Calu3 (cell line): Measurements from ENCODE around the gene FXYD4. TPM values are rescaled to one million over a fixed set of nuclear protein-coding genes. Genes with fewer than 3 reads are reported as not detected.

Source experiments
- BruUV-seq: library from RNA; stranded (reverse); fragments of 400-500 nt; replicated peaks from 2 replicates; lab custom pipeline; 2021; lab: Mats Ljungman, UMichigan
- CTCF ChIA-PET: fragments of 300-600 bp; sonication (Branson Sonifier 250); formaldehyde crosslinking; loops from one replicate; lab custom pipeline; 2022; ENCODE audit warnings: antibody characterized with exemption; lab: Charles Lee
- DNase-seq: peaks from one replicate; pipeline ENCODE4 v3.0.0; 2022
- H3K27ac Mint-ChIP-seq: one replicate; pipeline ENCODE4 v1.8.0; 2022; ENCODE audit warnings: mixed read lengths; ENCODE audit not compliant: unreplicated experiment
- H3K27me3 Mint-ChIP-seq: one replicate; pipeline ENCODE4 v1.8.0; 2022; ENCODE audit warnings: mixed read lengths; ENCODE audit not compliant: unreplicated experiment
- H3K36me3 Mint-ChIP-seq: one replicate; pipeline ENCODE4 v1.8.0; 2022; ENCODE audit warnings: mild to moderate bottlenecking, moderate library complexity, mixed read lengths; ENCODE audit not compliant: insufficient read depth, unreplicated experiment
- H3K4me1 Mint-ChIP-seq: one replicate; pipeline ENCODE4 v1.8.0; 2022; ENCODE audit warnings: mild to moderate bottlenecking, low read depth, mixed read lengths; ENCODE audit not compliant: unreplicated experiment
- H3K4me3 Mint-ChIP-seq: one replicate; pipeline ENCODE4 v1.8.0; 2022; ENCODE audit warnings: mild to moderate bottlenecking, low read depth, moderate library complexity, mixed read lengths; ENCODE audit not compliant: unreplicated experiment
- H3K9me3 Mint-ChIP-seq: one replicate; pipeline ENCODE4 v1.8.0; 2022; ENCODE audit warnings: low read depth, mixed read lengths; ENCODE audit not compliant: unreplicated experiment
- CTCF ChIP-seq: fragments of 200-600 bp; IDR thresholded peaks from one replicate; pipeline ENCODE4 v1.8.0; 2022; ENCODE audit warnings: antibody characterized with exemption; ENCODE audit not compliant: unreplicated experiment
- intact Hi-C: fragments of 100-400 bp; cut with micrococcal nuclease; formaldehyde crosslinking; loops from one replicate; pipeline ENCODE4 v1.10.0; 2022; ENCODE audit not compliant: unreplicated experiment
- total RNA-seq: library from RNA; stranded (reverse); gene quantifications from 2 replicates; pipeline ENCODE4 v1.2.3, GENCODE V29; 2022

The FXYD4 gene
- total RNA-seq, 1 experiment from 2014 or later: not detected

GRCh38 chr10:43403911-43404703 lies 32.7 kb downstream of the FXYD4 start:
- CTCF ChIA-PET: interaction anchor here (0.6 to 1.1 kb wide), 3 partner anchors 9 to 199 kb away, joined by 3 to 7 read pairs (median 3); no protein-coding TSS in a partner anchor
- peak; percentile 53 for DNase-seq
- Mint-ChIP-seq H3K4me3 (peak overlapping the region; percentile 76), H3K9me3 (no peaks in the 10 kb centered on the region), H3K4me1 (peaks cover 54% of the 10 kb centered on the region), H3K27me3 (no peaks in the 10 kb centered on the region), H3K36me3 (peaks cover 96% of the 10 kb centered on the region), H3K27ac (peak overlapping the region; percentile 84)
- intact Hi-C loops: no loop called here
- no peak for TF ChIP-seq CTCF
- BruUV-seq: no TSS peak

GRCh38 chr10:43404704-43405084 lies 33.3 kb downstream of the FXYD4 start:
- DNase-seq: no peak
- intact Hi-C loops: no loop called here
- Mint-ChIP-seq H3K4me3 (peak overlapping the region; percentile 76), H3K9me3 (no peaks in the 10 kb centered on the region), H3K4me1 (peaks cover 48% of the 10 kb centered on the region), H3K36me3 (peaks cover 96% of the 10 kb centered on the region), H3K27ac (peak overlapping the region; percentile 84), H3K27me3 (no peaks in the 10 kb centered on the region)
- no TSS peak for BruUV-seq
- CTCF ChIA-PET: no interaction called here
- no peak for TF ChIP-seq CTCF

- Mint-ChIP-seq H3K27me3 (no peaks in the 10 kb centered on the region), H3K36me3 (peaks cover 87% of the 10 kb centered on the region), H3K4me1 (peaks cover 37% of the 10 kb centered on the region), H3K9me3 (no peaks in the 10 kb centered on the region), H3K4me3 (peak overlapping the region; percentile 76), H3K27ac (peak overlapping the region; percentile 86)
- peak; percentile 55 for DNase-seq
- CTCF ChIA-PET: interaction anchor here (0.6 to 1.3 kb wide), 3 partner anchors 17 to 894 kb away, joined by 3 read pairs; no protein-coding TSS in a partner anchor
- no peak for TF ChIP-seq CTCF
- BruUV-seq: TSS peak; percentile 11
- intact Hi-C loops: no loop called here
Measured at GRCh38 chr10:43407148-43407575, 35.7 kb downstream of the FXYD4 start.

GRCh38 chr10:43407576-43408330 lies 36.3 kb downstream of the FXYD4 start:
- TF ChIP-seq CTCF: no peak
- CTCF ChIA-PET: interaction anchor here (0.7 to 1.3 kb wide), 2 partner anchors 17 to 894 kb away, joined by 3 read pairs; no protein-coding TSS in a partner anchor
- Mint-ChIP-seq H3K36me3 (peaks cover 82% of the 10 kb centered on the region), H3K9me3 (no peaks in the 10 kb centered on the region), H3K27me3 (no peaks in the 10 kb centered on the region), H3K4me1 (peaks cover 32% of the 10 kb centered on the region), H3K4me3 (peak overlapping the region; percentile 76), H3K27ac (peak overlapping the region; percentile 86)
- BruUV-seq: TSS peak; percentile 10
- intact Hi-C loops: no loop called here
- DNase-seq: peak; percentile 90
